22Rv1 (cell line): ENCODE measurements around the gene PTPN13.

Experiments used
- CTCF ChIP-seq: fragments of 450-650 bp; IDR thresholded peaks from 2 replicates; pipeline ENCODE4 v1.5.1; 2017; ENCODE audit warnings: mild to moderate bottlenecking
- ZFX ChIP-seq: fragments of 450-650 bp; IDR thresholded peaks from 2 replicates; pipeline ENCODE4 v1.6.1; 2017; ENCODE audit warnings: antibody characterized with exemption, borderline replicate concordance

GRCh38 chr4:86762649-86763048 lies 168.5 kb downstream of the PTPN13 start:
- no peak for TF ChIP-seq CTCF
- no peak for TF ChIP-seq ZFX
